A673 (cell line): Measurements from ENCODE around the gene TEX19. TPM values are rescaled to one million over a fixed set of nuclear protein-coding genes. Genes with fewer than 3 reads are reported as not detected.
"Not testable (repeated sequence)": the region's sequence is repeated elsewhere in the genome, so short reads cannot be mapped to it uniquely, and the experiment has no call there.

Source experiments
- BruUV-seq: library from RNA; stranded (reverse); fragments of 400-500 nt; replicated peaks from 2 replicates; lab custom pipeline; 2021; lab: Mats Ljungman, UMichigan
- CTCF ChIA-PET: fragments of 300-600 bp; sonication (Branson Sonifier 250); formaldehyde crosslinking; loops from one replicate; lab custom pipeline; 2022; ENCODE audit warnings: antibody characterized with exemption; lab: Charles Lee
- POLR2A ChIA-PET: fragments of 300-600 bp; sonication (Branson Sonifier 250); formaldehyde crosslinking; loops from one replicate; lab custom pipeline; 2022; ENCODE audit warnings: antibody characterized with exemption; ENCODE audit not compliant: low non-redundant PET; lab: Charles Lee
- DNase-seq: peaks from one replicate; pipeline ENCODE4 v3.0.0-alpha.2; 2015; ENCODE audit warnings: low spot score
- H3K27ac ChIP-seq: fragments of 200-600 bp; sonication (generic); 2 replicates; pipeline ENCODE4 v1.5.1; 2016; ENCODE audit warnings: mixed run types, low read depth, mild to moderate bottlenecking, mixed read lengths, antibody characterized with exemption, low read length; ENCODE audit not compliant: poor library complexity, severe bottlenecking
- H3K27me3 ChIP-seq: fragments of 200-600 bp; sonication (generic); replicated peaks from 2 replicates; pipeline ENCODE4 v1.6.1; 2017; ENCODE audit warnings: mixed run types, low read depth, mild to moderate bottlenecking, mixed read lengths, antibody characterized with exemption, low read length; ENCODE audit not compliant: insufficient read depth, poor library complexity
- H3K36me3 ChIP-seq: fragments of 200-600 bp; sonication (generic); 2 replicates; pipeline ENCODE4 v1.6.1; 2016; ENCODE audit warnings: mixed run types, mild to moderate bottlenecking, mixed read lengths, antibody characterized with exemption, low read length; ENCODE audit not compliant: insufficient read depth, poor library complexity, severe bottlenecking
- H3K4me1 ChIP-seq: fragments of 200-600 bp; sonication (generic); 2 replicates; pipeline ENCODE4 v1.6.1; 2017; ENCODE audit warnings: mixed run types, mild to moderate bottlenecking, mixed read lengths, antibody characterized with exemption, low read length; ENCODE audit not compliant: insufficient read depth, poor library complexity, severe bottlenecking
- H3K4me3 ChIP-seq: fragments of 200-600 bp; sonication (generic); 2 replicates; pipeline ENCODE4 v1.5.1; 2016; ENCODE audit warnings: low read depth, mixed run types, mild to moderate bottlenecking, mixed read lengths, low read length; ENCODE audit not compliant: poor library complexity, severe bottlenecking
- H3K9me3 ChIP-seq: fragments of 200-600 bp; sonication (generic); 2 replicates; pipeline ENCODE4 v1.6.1; 2016; ENCODE audit warnings: mixed run types, low read depth, mild to moderate bottlenecking, mixed read lengths, antibody characterized with exemption, low read length; ENCODE audit not compliant: poor library complexity, severe bottlenecking
- EZH2 ChIP-seq: fragments of 200-600 bp; sonication (generic); IDR thresholded peaks from 2 replicates; pipeline ENCODE4 v1.6.1; 2017; ENCODE audit warnings: borderline replicate concordance, low read depth, mild to moderate bottlenecking, mixed read lengths, antibody characterized with exemption, low read length; ENCODE audit not compliant: poor library complexity, severe bottlenecking
- intact Hi-C: fragments of 100-400 bp; cut with micrococcal nuclease; formaldehyde crosslinking; loops from one replicate; pipeline ENCODE4 v1.10.0; 2022; ENCODE audit not compliant: unreplicated experiment
- total RNA-seq: library from RNA; stranded (reverse); gene quantifications from 2 replicates; pipeline ENCODE4 v1.2.3, GENCODE V29; 2021
- TF ChIP-seq, protein P1 (sequence below): fragments of 300-800, 200-600 bp; sonication (generic); conservative IDR thresholded peaks from 2 replicates; pipeline ENCODE4 v1.5.1; 2017; ENCODE audit warnings: low read depth, mild to moderate bottlenecking, antibody characterized with exemption, low read length, moderate library complexity, mixed read lengths

The TEX19 gene
- total RNA-seq, 1 experiment from 2014 or later: 0.39 TPM

DNA sequence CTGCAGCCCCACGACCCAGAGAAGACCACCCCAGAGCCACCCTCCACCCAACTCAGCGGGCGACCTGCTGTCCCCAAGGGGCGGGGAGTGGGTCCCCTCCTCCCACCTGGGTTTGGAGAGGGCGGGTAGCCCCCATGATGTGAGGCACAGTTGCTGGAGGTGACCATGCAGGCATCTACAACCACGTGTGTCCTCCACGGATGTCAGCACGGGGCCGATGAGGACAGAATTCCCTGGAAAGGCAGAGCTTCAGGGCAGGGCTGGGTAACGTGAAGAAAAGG lies 19.6 kb downstream of the TEX19 start:
- BruUV-seq: no TSS peak
- no peak for DNase-seq
- TF ChIP-seq EZH2: no peak
- TF ChIP-seq, protein P1, sequence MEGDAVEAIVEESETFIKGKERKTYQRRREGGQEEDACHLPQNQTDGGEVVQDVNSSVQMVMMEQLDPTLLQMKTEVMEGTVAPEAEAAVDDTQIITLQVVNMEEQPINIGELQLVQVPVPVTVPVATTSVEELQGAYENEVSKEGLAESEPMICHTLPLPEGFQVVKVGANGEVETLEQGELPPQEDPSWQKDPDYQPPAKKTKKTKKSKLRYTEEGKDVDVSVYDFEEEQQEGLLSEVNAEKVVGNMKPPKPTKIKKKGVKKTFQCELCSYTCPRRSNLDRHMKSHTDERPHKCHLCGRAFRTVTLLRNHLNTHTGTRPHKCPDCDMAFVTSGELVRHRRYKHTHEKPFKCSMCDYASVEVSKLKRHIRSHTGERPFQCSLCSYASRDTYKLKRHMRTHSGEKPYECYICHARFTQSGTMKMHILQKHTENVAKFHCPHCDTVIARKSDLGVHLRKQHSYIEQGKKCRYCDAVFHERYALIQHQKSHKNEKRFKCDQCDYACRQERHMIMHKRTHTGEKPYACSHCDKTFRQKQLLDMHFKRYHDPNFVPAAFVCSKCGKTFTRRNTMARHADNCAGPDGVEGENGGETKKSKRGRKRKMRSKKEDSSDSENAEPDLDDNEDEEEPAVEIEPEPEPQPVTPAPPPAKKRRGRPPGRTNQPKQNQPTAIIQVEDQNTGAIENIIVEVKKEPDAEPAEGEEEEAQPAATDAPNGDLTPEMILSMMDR: no peak
- ChIA-PET POLR2A (no interaction called here), CTCF (interaction anchor here (0.6 kb wide), 1 partner anchor 55 kb away, joined by 5 read pairs; no protein-coding TSS in a partner anchor)
- Histone ChIP-seq H3K27ac (no peak overlapping the region), H3K4me1 (peaks cover 6% of the 10 kb centered on the region), H3K4me3 (no peak overlapping the region), H3K36me3 (no peaks in the 10 kb centered on the region), H3K27me3 (no peaks in the 10 kb centered on the region), H3K9me3 (no peaks in the 10 kb centered on the region)
- intact Hi-C loops: no loop called here

DNA sequence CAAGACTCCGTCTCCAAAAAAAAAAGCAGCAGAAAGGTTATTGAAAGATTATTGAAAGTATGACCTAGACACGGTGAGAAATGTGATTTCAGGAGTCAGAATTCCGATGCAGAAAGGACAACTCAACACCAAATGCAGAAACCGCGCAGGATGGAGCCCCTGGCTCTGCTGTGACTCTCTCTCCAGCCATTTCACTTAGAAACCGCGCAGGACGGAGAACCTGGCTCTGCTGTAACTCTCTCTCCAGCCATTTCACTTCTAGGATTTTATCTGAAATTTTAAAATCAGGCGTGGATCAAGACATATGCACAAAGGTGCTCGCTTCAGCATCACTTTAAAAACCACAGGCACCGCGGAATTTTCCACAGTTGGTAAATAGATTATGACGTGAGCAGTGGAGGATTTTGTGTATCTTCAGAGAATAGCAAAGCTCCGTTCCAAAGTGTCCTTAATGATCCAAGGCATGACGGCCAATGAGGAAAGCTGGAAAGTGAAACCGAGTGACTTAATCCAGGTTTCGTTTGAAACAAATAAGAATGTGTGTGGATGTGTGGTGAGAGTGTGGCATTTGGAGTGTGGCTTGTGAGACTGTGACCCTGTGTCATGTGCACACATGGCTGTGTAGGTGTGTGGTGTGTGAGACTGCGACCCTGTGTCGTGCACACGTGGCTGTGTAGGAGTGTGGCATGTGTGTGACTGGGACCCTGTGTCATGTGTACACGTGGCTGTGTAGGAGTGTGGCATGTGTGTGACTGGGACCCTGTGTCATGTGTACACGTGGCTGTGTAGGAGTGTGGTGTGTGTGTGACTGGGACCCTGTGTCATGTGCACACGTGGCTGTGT lies 22.0 kb downstream of the TEX19 start:
- Histone ChIP-seq H3K36me3 (no peaks in the 10 kb centered on the region), H3K27ac (no peak overlapping the region), H3K27me3 (no peaks in the 10 kb centered on the region), H3K4me1 (peaks cover 6% of the 10 kb centered on the region), H3K4me3 (no peak overlapping the region), H3K9me3 (no peaks in the 10 kb centered on the region)
- ChIA-PET POLR2A (no interaction called here), CTCF (no interaction called here)
- no peak for DNase-seq
- intact Hi-C loops: no loop called here
- TF ChIP-seq, protein P1: no peak
- TF ChIP-seq EZH2: no peak
- BruUV-seq: no TSS peak

DNA sequence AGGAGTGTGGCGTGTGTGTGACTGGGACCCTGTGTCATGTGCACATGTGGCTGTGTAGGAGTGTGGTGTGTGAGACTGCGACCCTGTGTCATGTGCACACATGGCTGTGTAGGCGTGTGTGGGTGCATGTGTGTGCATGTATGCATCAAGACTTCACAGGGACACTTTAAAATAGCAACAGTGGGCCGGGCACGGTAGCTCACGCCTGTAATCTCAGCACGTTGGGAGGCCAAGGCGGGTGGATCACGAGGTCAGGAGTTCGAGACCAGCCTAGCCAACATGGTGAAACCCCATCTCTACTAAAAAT lies 22.6 kb downstream of the TEX19 start:
- intact Hi-C loops, POLR2A ChIA-PET, CTCF ChIA-PET: not testable (repeated sequence)

DNA sequence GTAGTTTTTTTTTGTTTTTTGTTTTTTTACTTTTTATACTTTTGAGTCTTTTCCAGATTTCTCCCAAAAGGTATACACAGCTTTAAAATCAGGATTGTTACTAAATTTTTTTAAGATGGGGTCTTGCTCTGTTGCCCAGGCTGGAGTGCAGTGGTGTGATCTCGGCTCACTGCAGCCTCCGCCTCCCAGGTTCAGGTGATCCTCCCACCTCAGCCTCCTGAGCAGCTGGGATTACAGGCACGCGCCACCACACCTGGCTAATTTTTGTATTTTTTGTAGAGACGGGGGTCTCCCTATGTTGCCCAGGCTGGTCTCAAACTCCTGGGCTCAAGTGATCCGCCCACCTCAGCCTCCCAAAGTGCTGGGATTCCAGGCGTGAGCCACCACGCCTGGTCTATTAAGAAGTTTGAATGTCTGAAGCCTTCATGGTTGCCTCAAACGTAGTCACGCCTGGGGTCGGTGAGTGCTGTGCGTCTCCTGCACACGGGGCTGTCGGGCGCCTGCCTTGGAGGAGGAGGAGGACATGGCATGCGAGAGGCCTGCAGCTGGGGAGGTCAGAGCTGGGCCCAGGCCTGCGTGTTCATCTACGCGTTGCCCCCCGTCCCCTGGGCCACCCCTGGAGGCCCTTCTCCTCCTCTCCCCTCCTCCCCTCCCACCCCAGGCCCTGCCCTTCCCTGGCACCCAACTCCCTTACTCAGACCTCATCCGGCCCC lies 23.3 kb downstream of the TEX19 start:
- BruUV-seq, CTCF ChIA-PET, POLR2A ChIA-PET, H3K36me3 ChIP-seq, H3K27me3 ChIP-seq, H3K27ac ChIP-seq, H3K4me1 ChIP-seq, H3K9me3 ChIP-seq, DNase-seq, intact Hi-C loops, H3K4me3 ChIP-seq: not testable (repeated sequence)

More for the DNA sequence above, 22.6 kb downstream of the TEX19 start:
- not testable (repeated sequence) for BruUV-seq, H3K9me3 ChIP-seq, H3K4me1 ChIP-seq, H3K27ac ChIP-seq, H3K4me3 ChIP-seq, H3K27me3 ChIP-seq, DNase-seq, H3K36me3 ChIP-seq
